Neutrophil (primary cell): Measurements from ENCODE around the gene RBBP9.
"Not testable (repeated sequence)": the region's sequence is repeated elsewhere in the genome, so short reads cannot be mapped to it uniquely, and the experiment has no call there.

Source experiments
- H3K27ac ChIP-seq: fragments of 200-600 bp; sonication (generic); 2 replicates; pipeline ENCODE4 v1.5.1; 2016; ENCODE audit warnings: mild to moderate bottlenecking, moderate library complexity
- H3K27me3 ChIP-seq: fragments of 200-600 bp; sonication (generic); 2 replicates; pipeline ENCODE4 v1.6.0; 2016; ENCODE audit warnings: mild to moderate bottlenecking
- H3K36me3 ChIP-seq: fragments of 200-600 bp; sonication (generic); 2 replicates; pipeline ENCODE4 v1.5.1; 2017
- H3K4me1 ChIP-seq, 2 experiments: fragments of 200-600 bp in 1 of 2; sonication (generic) in 1 of 2; 1 replicate in 1 of 2; 2 replicates in 1 of 2; pipeline versions ENCODE4 v1.5.1 to v1.6.1; 2013 to 2016; ENCODE audit warnings: low read depth in 1 of 2, low read length in 1 of 2, mild to moderate bottlenecking in 1 of 2, moderate library complexity in 1 of 2; ENCODE audit not compliant: control insufficient read depth in 1 of 2, insufficient read depth in 1 of 2
- H3K4me3 ChIP-seq, 2 experiments: fragments of 200-600 bp in 1 of 2; sonication (generic) in 1 of 2; 1 replicate in 1 of 2; 2 replicates in 1 of 2; pipeline ENCODE4 v1.5.1; 2013 to 2016; ENCODE audit warnings: low read depth in 1 of 2, low read length in 1 of 2, mild to moderate bottlenecking in 1 of 2, moderate library complexity in 1 of 2
- H3K9me3 ChIP-seq: fragments of 200-600 bp; sonication (generic); 2 replicates; pipeline ENCODE4 v1.5.1; 2016
- TF ChIP-seq, protein P1 (sequence below): fragments of 200-600 bp; sonication (generic); IDR thresholded peaks from 2 replicates; pipeline ENCODE4 v1.5.1; 2016; ENCODE audit warnings: antibody characterized with exemption

RBBP9 gene

DNA sequence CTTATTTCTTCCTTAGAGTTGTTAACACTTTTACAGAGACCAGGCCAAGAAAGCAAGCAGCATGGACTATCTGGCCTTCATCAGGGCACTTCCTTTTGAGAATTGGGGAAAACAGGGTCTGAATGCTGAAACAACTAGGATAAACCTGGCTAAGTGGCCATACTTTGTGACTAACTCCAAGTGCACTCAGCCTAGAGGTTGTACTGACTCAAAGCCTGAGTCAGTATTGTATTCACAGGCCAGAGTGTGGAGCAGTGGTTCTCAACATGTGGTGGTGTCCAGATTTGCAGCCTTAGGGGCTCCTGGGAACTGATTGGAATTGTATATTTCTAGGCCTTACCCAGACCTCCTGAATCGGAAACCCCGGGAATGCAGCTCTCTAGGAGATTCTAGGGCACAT lies 30.8 kb upstream of the RBBP9 start:
- Histone ChIP-seq H3K36me3 (peaks cover 90% of the 10 kb centered on the region), H3K27ac (no peak overlapping the region), H3K27me3 (no peaks in the 10 kb centered on the region), H3K9me3 (no peaks in the 10 kb centered on the region), H3K4me3 (no peak overlapping the region), H3K4me1 (no peaks in the 10 kb centered on the region)
- TF ChIP-seq, protein P1, sequence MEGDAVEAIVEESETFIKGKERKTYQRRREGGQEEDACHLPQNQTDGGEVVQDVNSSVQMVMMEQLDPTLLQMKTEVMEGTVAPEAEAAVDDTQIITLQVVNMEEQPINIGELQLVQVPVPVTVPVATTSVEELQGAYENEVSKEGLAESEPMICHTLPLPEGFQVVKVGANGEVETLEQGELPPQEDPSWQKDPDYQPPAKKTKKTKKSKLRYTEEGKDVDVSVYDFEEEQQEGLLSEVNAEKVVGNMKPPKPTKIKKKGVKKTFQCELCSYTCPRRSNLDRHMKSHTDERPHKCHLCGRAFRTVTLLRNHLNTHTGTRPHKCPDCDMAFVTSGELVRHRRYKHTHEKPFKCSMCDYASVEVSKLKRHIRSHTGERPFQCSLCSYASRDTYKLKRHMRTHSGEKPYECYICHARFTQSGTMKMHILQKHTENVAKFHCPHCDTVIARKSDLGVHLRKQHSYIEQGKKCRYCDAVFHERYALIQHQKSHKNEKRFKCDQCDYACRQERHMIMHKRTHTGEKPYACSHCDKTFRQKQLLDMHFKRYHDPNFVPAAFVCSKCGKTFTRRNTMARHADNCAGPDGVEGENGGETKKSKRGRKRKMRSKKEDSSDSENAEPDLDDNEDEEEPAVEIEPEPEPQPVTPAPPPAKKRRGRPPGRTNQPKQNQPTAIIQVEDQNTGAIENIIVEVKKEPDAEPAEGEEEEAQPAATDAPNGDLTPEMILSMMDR, result no peak

DNA sequence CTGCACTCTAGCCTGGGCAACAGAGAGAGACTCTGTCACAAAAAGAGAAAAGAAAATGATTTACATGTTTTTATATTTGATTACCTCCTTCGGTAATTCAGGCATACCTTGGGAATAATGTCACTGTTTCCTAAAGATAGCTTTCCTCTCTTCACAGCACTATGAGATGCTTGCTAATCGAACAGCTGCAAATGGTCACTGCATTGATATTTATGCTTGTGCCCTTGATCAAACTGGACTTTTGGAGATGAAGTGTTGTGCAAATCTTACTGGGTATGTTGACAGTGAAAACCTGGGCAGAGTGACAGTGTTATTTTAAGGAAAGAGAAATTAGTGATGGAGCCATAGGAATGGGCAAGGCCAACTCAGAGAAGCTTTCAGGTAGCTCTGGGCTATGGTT lies 30.3 kb upstream of the RBBP9 start:
- peaks cover 85% of the 10 kb centered on the region for H3K36me3 ChIP-seq
- H3K9me3 ChIP-seq, result no peaks in the 10 kb centered on the region
- TF ChIP-seq, protein P1, result no peak
- H3K4me3 ChIP-seq, result no peak overlapping the region
- H3K27ac ChIP-seq, result no peak overlapping the region
- H3K4me1 ChIP-seq, result no peaks in the 10 kb centered on the region
- no peaks in the 10 kb centered on the region for H3K27me3 ChIP-seq

DNA sequence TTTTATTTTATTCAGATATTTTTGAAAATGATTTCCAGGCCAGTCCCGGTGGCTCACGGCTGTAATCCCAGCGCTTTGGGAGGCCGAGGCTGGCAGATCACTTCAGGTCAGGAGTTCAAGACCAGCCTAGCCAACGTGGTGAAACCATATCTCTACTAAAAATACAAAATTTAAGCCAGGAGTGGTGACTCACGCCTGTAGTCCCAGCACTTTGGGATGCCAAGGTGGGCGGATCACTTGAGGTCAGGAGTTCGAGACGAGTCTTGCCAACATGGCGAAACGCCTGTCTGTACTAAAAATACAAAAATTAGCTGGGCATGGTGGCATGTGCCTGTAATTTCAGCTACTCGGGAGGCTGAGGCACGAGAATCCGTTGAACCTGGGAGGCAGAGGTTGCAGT lies 29.7 kb upstream of the RBBP9 start:
- H3K36me3 ChIP-seq, result peaks cover 84% of the 10 kb centered on the region
- not testable (repeated sequence) for H3K9me3 ChIP-seq, H3K4me1 ChIP-seq, H3K27me3 ChIP-seq, H3K4me3 ChIP-seq, H3K27ac ChIP-seq

DNA sequence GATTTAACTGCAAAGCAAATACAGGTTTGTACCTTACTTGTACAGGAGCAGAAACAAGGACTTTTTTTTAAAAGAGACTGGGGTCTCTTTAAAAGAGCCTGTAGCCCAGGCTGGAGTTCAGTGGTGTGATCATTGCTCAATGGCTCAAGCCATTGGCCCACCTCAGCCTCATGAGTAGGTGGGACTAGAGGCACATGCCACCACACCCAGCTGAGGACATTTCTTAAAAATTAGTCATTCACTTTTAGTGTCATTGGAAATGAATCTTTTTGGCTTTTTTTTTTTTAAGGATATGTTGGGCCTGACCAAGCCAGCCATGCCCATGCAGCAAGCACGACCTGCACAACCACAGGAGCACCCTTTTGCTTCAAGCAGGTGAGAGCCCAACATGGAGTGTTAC lies 27.6 kb upstream of the RBBP9 start:
- Histone ChIP-seq H3K27me3 (no peaks in the 10 kb centered on the region), H3K4me1 (no peaks in the 10 kb centered on the region), H3K36me3 (peaks cover 78% of the 10 kb centered on the region), H3K4me3 (no peak overlapping the region), H3K27ac (no peak overlapping the region), H3K9me3 (no peaks in the 10 kb centered on the region)
- TF ChIP-seq, protein P1, result no peak

DNA sequence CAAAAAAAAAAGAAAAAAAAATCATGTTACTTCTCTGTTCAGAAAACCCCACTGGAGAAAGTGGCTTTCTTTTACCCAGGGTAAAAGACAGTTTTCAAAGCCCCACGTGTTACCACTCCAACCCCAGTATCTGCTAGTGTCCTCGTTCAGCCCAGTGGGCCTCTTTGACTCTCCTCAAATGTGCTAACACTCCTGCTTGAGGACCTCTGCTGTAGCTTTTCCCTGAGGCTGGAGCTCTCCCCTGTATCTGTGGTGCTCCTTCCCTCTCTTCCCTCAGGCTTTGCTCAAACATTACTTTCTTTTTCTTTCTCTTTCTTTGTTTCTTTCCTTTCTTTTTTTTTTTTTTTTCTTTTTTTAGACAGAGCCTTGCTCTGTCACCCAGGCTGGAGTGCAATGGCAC lies 26.0 kb upstream of the RBBP9 start:
- Histone ChIP-seq H3K27ac (no peak overlapping the region), H3K4me1 (no peaks in the 10 kb centered on the region), H3K36me3 (peaks cover 62% of the 10 kb centered on the region), H3K4me3 (no peak overlapping the region), H3K27me3 (no peaks in the 10 kb centered on the region), H3K9me3 (no peaks in the 10 kb centered on the region)
- TF ChIP-seq, protein P1, result no peak

DNA sequence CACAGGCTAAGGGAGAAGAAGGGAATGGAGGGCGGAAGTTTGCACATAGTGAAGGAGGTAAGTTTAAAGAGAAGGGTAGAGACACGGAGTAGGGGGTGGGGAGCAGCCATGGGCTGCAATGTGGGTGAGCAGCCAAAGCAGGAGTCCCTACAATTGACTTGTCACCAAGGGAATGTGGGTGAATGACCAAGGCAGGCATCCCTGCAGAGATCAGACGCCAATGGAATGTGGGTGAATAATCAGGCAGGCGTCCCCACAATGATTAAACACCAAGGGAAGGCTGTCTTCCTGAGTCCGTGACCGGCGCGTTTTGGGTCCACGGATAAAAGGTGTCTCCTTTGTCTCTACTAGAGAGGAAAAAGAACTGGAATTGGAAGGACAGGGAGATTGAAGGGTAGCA lies 25.0 kb upstream of the RBBP9 start:
- H3K27ac ChIP-seq, H3K4me3 ChIP-seq, H3K4me1 ChIP-seq, H3K27me3 ChIP-seq, H3K9me3 ChIP-seq: not testable (repeated sequence)
- H3K36me3 ChIP-seq, result peaks cover 58% of the 10 kb centered on the region

DNA sequence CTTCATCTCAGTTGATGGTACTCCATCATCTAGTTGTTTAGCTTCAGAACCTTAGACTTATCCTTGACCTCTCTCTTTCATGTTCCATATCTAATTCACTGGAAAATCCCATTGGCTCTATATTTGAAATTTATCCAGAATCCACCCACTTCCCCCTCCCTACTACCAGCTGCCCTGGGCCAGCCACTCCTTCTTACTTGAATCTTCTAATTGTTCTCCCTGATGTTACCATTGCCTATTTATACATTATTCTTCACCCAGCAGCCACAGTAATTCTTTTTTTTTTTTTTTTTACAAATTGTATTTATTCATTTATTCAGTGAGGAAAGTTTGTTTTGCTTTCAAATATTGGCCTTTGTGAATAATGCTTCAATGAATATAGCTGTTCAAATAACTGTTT lies 18.9 kb upstream of the RBBP9 start:
- Histone ChIP-seq H3K36me3 (peaks cover 41% of the 10 kb centered on the region), H3K27me3 (no peaks in the 10 kb centered on the region), H3K4me3 (no peak overlapping the region), H3K9me3 (no peaks in the 10 kb centered on the region), H3K4me1 (peaks cover 15 to 21% of the 10 kb centered on the region in 2 experiments), H3K27ac (no peak overlapping the region)
- TF ChIP-seq, protein P1, result no peak
